K562 (cell line): Measurements from ENCODE around the gene MTHFR. TPM values are rescaled to one million over a fixed set of nuclear protein-coding genes. Genes with fewer than 3 reads are reported as not detected.

ENCODE experiments used
- ARNT ChIP-seq, 2 experiments: fragments of 450-650 bp; IDR thresholded peaks; 2 replicates each; pipeline ENCODE4 v1.6.1; 2016; ENCODE audit warnings: mild to moderate bottlenecking in 1 of 2
- E2F3 ChIP-seq: fragments of 250-450 bp; sonication (Bioruptor Pico); IDR thresholded peaks from 2 replicates; pipeline ENCODE4 v1.4.0; 2020; ENCODE audit warnings: mild to moderate bottlenecking
- E2F8 ChIP-seq: fragments of 450-650 bp; IDR thresholded peaks from 2 replicates; pipeline ENCODE4 v1.7.1; 2018; ENCODE audit warnings: mild to moderate bottlenecking, low read depth; ENCODE audit not compliant: partially characterized antibody
- LCOR ChIP-seq: sonication (generic); formaldehyde crosslinking; IDR thresholded peaks from 2 replicates; pipeline ENCODE4 v1.8.0; 2022; ENCODE audit warnings: mild to moderate bottlenecking, missing genetic modification reagents
- LEF1 ChIP-seq: fragments of 450-650 bp; IDR thresholded peaks from 2 replicates; pipeline ENCODE4 v1.6.1; 2016; ENCODE audit warnings: mild to moderate bottlenecking
- NELFE ChIP-seq: IDR thresholded peaks from 2 replicates; pipeline ENCODE4 v1.6.1; 2011; ENCODE audit warnings: mild to moderate bottlenecking; ENCODE audit not compliant: insufficient read depth, insufficient read length
- POLR2A ChIP-seq: fragments of 450-650 bp; conservative IDR thresholded peaks from 2 replicates; pipeline ENCODE4 v1.6.1; 2016
- POLR2B ChIP-seq: fragments of 450-650 bp; IDR thresholded peaks from 2 replicates; pipeline ENCODE4 v1.6.1; 2018; ENCODE audit warnings: low read depth; ENCODE audit not compliant: partially characterized antibody
- RBFOX2 ChIP-seq: fragments of 200-400 bp; formaldehyde crosslinking; IDR thresholded peaks from 2 replicates; pipeline ENCODE4 v1.6.1; 2017; ENCODE audit warnings: low read depth, mild to moderate bottlenecking, low read length, moderate library complexity
- SNIP1 ChIP-seq: fragments of 450-650 bp; IDR thresholded peaks from 2 replicates; pipeline ENCODE4 v1.7.1; 2017; ENCODE audit warnings: low read depth, mild to moderate bottlenecking
- SP1 ChIP-seq: sonication (generic); formaldehyde crosslinking; IDR thresholded peaks from 2 replicates; pipeline ENCODE4 v1.8.1; 2022; ENCODE audit warnings: mild to moderate bottlenecking, missing genetic modification reagents
- TBP ChIP-seq: optimal IDR thresholded peaks from 2 replicates; pipeline ENCODE3; 2011; ENCODE audit warnings: low read depth, low read length, improper control_type of control experiment
- TCFL5 ChIP-seq: fragments of 250-450 bp; sonication (Bioruptor Pico); conservative IDR thresholded peaks from 2 replicates; pipeline ENCODE4 v1.6.1; 2021; ENCODE audit warnings: mild to moderate bottlenecking, moderate library complexity, matching md5 sums
- U2AF2 ChIP-seq: fragments of 200-400 bp; formaldehyde crosslinking; optimal IDR thresholded peaks from 2 replicates; pipeline ENCODE3; 2017; ENCODE audit warnings: low read depth, mild to moderate bottlenecking, low read length
- ZNF23 ChIP-seq: fragments of 250-450 bp; sonication (Bioruptor Pico); IDR thresholded peaks from 2 replicates; pipeline ENCODE4 v1.4.0; 2020; ENCODE audit warnings: mild to moderate bottlenecking
- ZNF253 ChIP-seq: fragments of 250-450 bp; sonication (Bioruptor Pico); conservative IDR thresholded peaks from 2 replicates; pipeline ENCODE4 v1.6.1; 2021; ENCODE audit warnings: mild to moderate bottlenecking
- ZNF347 ChIP-seq: fragments of 450-650 bp; formaldehyde crosslinking; IDR thresholded peaks from 2 replicates; pipeline ENCODE4 v1.4.0; 2020; ENCODE audit warnings: low read depth, mild to moderate bottlenecking, moderate library complexity
- ZNF444 ChIP-seq: fragments of 250-450 bp; sonication (Bioruptor Pico); IDR thresholded peaks from 2 replicates; pipeline ENCODE4 v1.4.0; 2020; ENCODE audit warnings: mild to moderate bottlenecking, moderate library complexity
- ZSCAN32 ChIP-seq: fragments of 450-650 bp; formaldehyde crosslinking; IDR thresholded peaks from 2 replicates; pipeline ENCODE4 v1.4.0; 2020; ENCODE audit warnings: mild to moderate bottlenecking, moderate library complexity
- polyA plus RNA-seq, 8 experiments: library from polyadenylated mRNA; depleted of rRNA in 4 of 8; stranded (reverse) in 5 of 8; unstranded in 3 of 8; fragments of >200 nt; fragmentation: Nextera tagmentation in 2 of 8; fragmentation: Illumina TruSeq in 1 of 8; extraction: Ambion mirVana in 2 of 8; extraction: Trizol in 1 of 8; gene quantifications; 2 replicates each; pipeline versions ENCODE4 v1.2.1 to v1.2.3, GENCODE V29; 2011 to 2014; ENCODE audit warnings: inconsistent platforms in 1 of 8, missing spikeins in 1 of 8
- total RNA-seq, 7 experiments: library from RNA; depleted of rRNA in 6 of 7; stranded (reverse); fragments of >200 nt in 6 of 7; fragmentation: Illumina TruSeq in 2 of 7; extraction: Trizol in 2 of 7; gene quantifications; 2 replicates each; pipeline versions ENCODE4 v1.2.1 to v1.2.3, GENCODE V29; 2011 to 2021; ENCODE audit warnings: low replicate concordance in 1 of 7
- TF ChIP-seq, protein P1 (sequence below): sonication (generic); formaldehyde crosslinking; IDR thresholded peaks from 2 replicates; pipeline ENCODE4 v1.8.0; 2022; ENCODE audit warnings: mild to moderate bottlenecking, missing genetic modification reagents

MTHFR gene
- total and polyA plus RNA-seq, 9 of the 15 experiments (the other 6 are each of a cell fraction or from before 2014, with no cell fraction given): 5.0 to 104 (median 62.6) TPM

- TF ChIP-seq SNIP1: no peak
- TF ChIP-seq ZNF253 (CRISPR knock-in tag): no peak
- peak; percentile 56; the same call in 1 of the 2 replicates for TF ChIP-seq RBFOX2
- TF ChIP-seq, protein P1, sequence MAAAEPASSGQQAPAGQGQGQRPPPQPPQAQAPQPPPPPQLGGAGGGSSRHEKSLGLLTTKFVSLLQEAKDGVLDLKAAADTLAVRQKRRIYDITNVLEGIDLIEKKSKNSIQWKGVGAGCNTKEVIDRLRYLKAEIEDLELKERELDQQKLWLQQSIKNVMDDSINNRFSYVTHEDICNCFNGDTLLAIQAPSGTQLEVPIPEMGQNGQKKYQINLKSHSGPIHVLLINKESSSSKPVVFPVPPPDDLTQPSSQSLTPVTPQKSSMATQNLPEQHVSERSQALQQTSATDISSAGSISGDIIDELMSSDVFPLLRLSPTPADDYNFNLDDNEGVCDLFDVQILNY (CRISPR knock-in tag): peak; percentile 53; the same call in 1 of the 2 replicates
- no peak for TF ChIP-seq NELFE
- TF ChIP-seq ZSCAN32 (CRISPR knock-in tag): no peak
- TF ChIP-seq ZNF347 (CRISPR knock-in tag): no peak
- TF ChIP-seq ARNT (IDR thresholded peaks at IDR 0.05): no peak
- TF ChIP-seq U2AF2: no peak
- no peak for TF ChIP-seq LCOR (CRISPR knock-in tag)
- no peak for TF ChIP-seq ZNF444 (CRISPR knock-in tag)
- peak; percentile 2 for TF ChIP-seq POLR2A
- TF ChIP-seq LEF1: no peak
- TF ChIP-seq TBP: no peak
- TF ChIP-seq E2F8: peak; percentile 28
- peak; percentile 28 for TF ChIP-seq POLR2B
- TF ChIP-seq SP1: peak; percentile 43; the same call in 1 of the 2 replicates
- no peak for TF ChIP-seq TCFL5 (CRISPR knock-in tag)
- no peak for TF ChIP-seq E2F3 (CRISPR knock-in tag)
- TF ChIP-seq ZNF23 (CRISPR knock-in tag): no peak
Observed at GRCh38 chr1:11788549-11789053, 17.2 kb downstream of the MTHFR start (continued).
